Middle frontal gyrus (tissue), 1 donor: ENCODE data around the gene BACE1-AS.
A peak's percentile ranks its signal among the peaks of the same experiment; 100 is the strongest.

Source experiments
- DNase-seq: peaks from one replicate; pipeline ENCODE4 v3.0.0-alpha.2; 2015; ENCODE audit warnings: low spot score; ENCODE audit errors: extremely low spot score

Gene BACE1-AS

DNA sequence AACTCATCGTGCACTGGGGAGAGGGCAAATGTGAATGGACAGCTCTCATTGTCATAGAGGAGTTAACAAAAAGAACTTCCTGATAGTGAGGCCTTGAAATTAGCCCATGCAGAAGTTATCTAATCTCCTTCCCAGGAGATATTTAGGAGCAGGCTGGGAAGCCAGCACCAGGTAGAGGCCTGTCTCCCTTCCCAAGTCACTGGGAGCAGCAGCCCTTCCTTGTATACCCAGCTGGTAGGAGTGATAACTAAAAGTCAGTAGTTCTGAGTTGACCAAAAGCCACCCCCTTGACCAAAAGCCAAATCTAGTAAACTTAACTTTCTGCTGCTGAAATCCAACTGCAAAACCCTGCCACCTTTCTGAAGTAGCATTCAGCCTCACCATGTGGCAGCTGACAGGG lies 1.4 kb upstream of the BACE1-AS start:
- no peak for DNase-seq

DNA sequence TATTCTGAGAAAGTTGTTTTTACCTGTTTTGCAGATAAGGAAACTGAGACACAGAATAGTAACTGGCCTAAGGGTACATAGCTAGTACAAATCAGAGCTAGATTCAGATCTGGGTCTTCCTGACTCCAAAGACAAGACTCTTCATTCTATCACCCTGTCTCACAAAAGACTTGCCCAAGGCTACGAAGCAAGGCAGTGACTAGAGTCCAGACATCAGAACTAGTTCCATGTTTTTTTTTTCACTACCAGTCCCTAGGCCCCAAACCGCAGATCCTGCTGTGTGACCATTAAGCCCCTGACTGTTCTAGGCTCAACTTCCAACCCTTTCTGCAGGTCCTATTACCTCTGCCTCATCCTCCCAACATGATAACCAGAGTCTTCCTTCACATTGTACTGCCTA lies 1.5 kb downstream of the BACE1-AS start:
- no peak for DNase-seq

- peak; percentile 33 for DNase-seq
These were observed 4.4 kb downstream of the BACE1-AS start for GRCh38 chr11:117295438-117296137.

GRCh38 chr11:117296881-117297280 lies 5.7 kb downstream of the BACE1-AS start:
- no peak for DNase-seq

- DNase-seq: no peak
These were observed 7.0 kb downstream of the BACE1-AS start for GRCh38 chr11:117298195-117298594.

GRCh38 chr11:117299351-117300282 lies 8.5 kb downstream of the BACE1-AS start:
- DNase-seq: no peak

GRCh38 chr11:117300283-117300663 lies 9.1 kb downstream of the BACE1-AS start:
- no peak for DNase-seq

GRCh38 chr11:117300773-117301172 lies 9.6 kb downstream of the BACE1-AS start:
- DNase-seq: no peak

- DNase-seq: no peak
These were observed 11.1 kb downstream of the BACE1-AS start for GRCh38 chr11:117302228-117302627.

GRCh38 chr11:117303101-117303500 lies 12.0 kb downstream of the BACE1-AS start:
- DNase-seq: no peak

DNA sequence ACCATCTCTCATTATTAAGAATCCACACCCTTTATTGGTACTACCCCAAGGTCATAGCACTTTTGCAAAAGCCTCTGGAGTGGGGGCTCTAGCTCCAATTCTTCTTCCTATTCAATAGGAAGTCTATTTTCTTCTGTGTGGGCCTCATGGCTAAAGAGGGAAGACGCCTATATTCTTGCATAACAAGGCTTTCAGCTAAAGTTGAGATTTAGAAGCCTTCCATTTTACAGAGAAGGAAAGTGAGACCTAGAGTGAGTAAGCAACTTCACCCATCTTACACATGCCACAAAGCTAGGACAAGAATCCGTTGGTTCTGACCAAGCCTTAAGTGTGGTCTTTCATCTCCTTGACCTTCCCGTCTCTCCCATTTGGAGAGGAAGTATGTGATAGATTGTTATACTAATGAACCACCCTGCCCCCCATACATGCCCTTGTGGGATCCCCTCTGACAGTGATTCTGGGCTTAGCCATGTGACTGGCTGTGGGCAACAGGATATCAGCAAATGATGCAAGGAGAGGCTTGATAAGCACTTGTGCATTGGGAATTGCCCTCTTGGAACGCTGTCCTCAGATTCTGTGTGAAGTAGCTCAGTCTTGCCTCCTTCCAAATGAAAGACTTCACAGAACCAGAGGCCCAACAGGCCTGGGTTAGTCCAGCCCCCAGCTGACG lies 12.6 kb downstream of the BACE1-AS start:
- no peak for DNase-seq

- no peak for DNase-seq
These were observed 14.0 kb downstream of the BACE1-AS start for GRCh38 chr11:117305145-117305544.

DNA sequence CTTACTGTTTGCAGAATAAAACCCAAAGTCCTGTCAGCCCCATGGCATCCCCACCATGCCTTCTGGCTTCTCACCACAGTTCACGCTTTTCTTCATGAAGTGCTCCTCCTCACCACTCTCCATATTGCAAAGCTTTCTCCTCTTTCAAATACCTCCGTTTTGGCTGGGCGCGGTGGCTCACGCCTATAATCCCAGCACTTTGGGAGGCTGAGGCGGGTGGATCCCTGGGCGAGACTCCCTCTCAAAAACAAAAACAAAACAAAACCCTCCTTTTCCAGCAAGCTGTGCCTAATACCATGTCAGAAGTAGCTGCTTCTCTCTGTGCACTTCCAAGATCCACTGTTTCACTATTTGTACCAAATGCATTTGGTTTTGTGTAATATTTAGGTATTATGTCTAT lies 18.2 kb downstream of the BACE1-AS start:
- no peak for DNase-seq

DNA sequence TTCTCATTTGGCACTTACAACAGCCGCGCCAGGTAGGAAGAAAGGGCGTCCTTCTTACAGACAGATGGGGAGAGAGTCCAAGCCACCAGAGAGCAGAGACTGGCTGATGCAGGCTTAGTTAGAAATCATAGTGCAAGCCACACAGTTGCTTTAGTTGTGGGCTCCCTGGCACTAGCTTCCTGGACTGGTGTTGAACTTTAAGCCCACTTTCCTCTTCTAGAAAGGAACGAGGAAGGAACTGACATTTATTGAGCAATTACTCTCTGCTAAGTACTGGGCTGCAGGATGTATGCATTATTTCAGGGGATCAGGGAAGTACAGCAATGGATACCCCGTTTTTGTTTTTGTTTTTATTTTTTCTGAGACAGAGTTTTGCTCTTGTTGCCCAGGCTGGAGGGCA lies 21.9 kb downstream of the BACE1-AS start:
- no peak for DNase-seq

- DNase-seq: no peak
These were observed 23.0 kb downstream of the BACE1-AS start for GRCh38 chr11:117313828-117314768.

- DNase-seq: no peak
These were observed 23.7 kb downstream of the BACE1-AS start for GRCh38 chr11:117314840-117315239.

- DNase-seq: no peak
These were observed 24.4 kb downstream of the BACE1-AS start for GRCh38 chr11:117315285-117316196.

DNA sequence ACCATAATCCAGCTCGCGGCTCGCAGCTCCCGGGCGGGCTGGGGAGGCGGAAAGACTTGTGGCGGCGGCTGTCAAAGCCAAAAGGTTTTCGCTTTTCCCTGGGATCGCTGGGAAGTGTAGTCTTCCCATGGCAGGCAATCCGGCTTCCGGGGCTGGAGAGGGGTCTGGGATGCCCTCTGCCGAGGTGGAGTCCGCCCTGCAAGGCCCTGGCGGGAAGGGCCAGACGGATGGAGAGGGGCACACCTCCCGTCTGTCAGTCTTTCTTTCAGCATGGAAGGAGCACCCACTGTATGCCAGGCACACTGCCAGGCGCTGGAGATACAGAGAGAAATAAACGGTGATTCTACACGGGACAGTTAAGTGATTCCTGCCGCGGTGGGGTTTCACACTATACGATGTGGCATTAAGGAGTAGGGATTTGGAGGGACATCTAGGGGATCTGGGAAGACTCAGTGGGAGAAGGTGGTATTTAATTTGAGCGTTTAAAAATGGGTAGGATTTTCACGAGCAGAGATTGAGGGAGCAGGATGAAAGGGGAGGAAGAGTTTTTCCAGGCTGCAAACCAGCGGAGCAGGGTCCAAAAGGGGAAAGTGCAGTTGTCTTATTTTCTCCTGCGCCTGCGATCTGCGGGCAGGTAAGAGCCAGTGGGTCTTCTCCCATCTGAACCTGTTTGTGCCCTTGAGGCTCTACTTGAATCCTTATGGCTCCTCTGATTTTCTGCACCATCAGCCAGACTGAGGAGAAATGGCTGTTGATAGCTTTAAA lies 25.2 kb downstream of the BACE1-AS start, which contains the start of gene BACE1:
Gene BACE1 (minus strand): TSS at position 60 of the 765 bp plus-strand sequence. CDS start 461 bp downstream, outside the sequence.
- peak; percentile 82 for DNase-seq

DNA sequence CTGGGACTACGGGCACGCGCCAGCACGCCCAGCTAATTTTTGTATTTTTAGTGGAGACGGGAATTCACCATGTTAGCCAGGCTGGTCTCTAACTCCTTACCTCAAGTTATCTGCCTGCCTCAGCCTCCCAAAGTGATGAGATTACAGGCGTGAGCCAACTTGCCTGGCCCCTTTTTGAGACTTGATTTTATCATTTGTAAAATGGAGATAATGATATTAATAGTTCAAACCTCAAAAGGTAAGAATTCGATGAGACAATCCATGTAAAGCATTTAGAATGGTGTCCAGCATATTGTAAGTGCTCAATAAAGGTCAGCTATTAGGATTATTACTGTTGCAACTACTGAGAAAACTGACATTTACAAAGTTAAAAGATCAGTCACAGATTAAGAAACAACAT lies 27.6 kb downstream of the BACE1-AS start:
- DNase-seq: no peak
